ENCODE data around the gene PCDHGA7.
"Not testable (repeated sequence)": the region's sequence is repeated elsewhere in the genome, so short reads cannot be mapped to it uniquely, and the experiment has no call there.

Gene PCDHGA7

GRCh38 chr5:141421489-141421855 lies 38.9 kb downstream of the PCDHGA7 start:
- Histone ChIP-seq H3K36me3 (ENCODE audit: control insufficient read depth in 1 of 2, insufficient read depth in 2 of 2, low read length in 2 of 2) (peaks cover 0 to 17% of the 10 kb centered on the region in 2 donors), H3K27ac (ENCODE audit: low read length) (no peak overlapping the region), H3K4me1 (ENCODE audit: control insufficient read depth in 1 of 2, insufficient read depth in 2 of 2, low read length in 2 of 2) (peaks cover 0 to 20% of the 10 kb centered on the region in 2 donors), H3K27me3 (ENCODE audit: low read depth, low read length) (no peaks in the 10 kb centered on the region), H3K9me3 (ENCODE audit: control insufficient read depth in 1 of 2, low read length in 2 of 2) (peaks cover 71 to 91% of the 10 kb centered on the region in 2 donors), H3K4me3 (ENCODE audit: low read depth in 1 of 2, low read length in 2 of 2) (peak overlapping the region; percentile 44 to 66)

- Histone ChIP-seq H3K27me3 (ENCODE audit: low read depth, low read length) (no peaks in the 10 kb centered on the region), H3K9me3 (ENCODE audit: control insufficient read depth in 1 of 2, low read length in 2 of 2) (peaks cover 83 to 97% of the 10 kb centered on the region in 2 donors), H3K36me3 (ENCODE audit: control insufficient read depth in 1 of 2, insufficient read depth in 2 of 2, low read length in 2 of 2) (peaks cover 0 to 17% of the 10 kb centered on the region in 2 donors), H3K4me1 (ENCODE audit: control insufficient read depth in 1 of 2, insufficient read depth in 2 of 2, low read length in 2 of 2) (peaks cover 0 to 20% of the 10 kb centered on the region in 2 donors), H3K27ac (ENCODE audit: low read length) (no peak overlapping the region), H3K4me3 (ENCODE audit: low read depth in 1 of 2, low read length in 2 of 2) (peak overlapping the region in 1 of 2 donors; percentile 66)
Measured at GRCh38 chr5:141422742-141423291, 40.3 kb downstream of the PCDHGA7 start.

- peaks cover 70 to 91% of the 10 kb centered on the region in 2 donors for H3K9me3 ChIP-seq (ENCODE audit: control insufficient read depth in 1 of 2, low read length in 2 of 2)
- no peaks in the 10 kb centered on the region for H3K4me1 ChIP-seq (ENCODE audit: control insufficient read depth in 1 of 2, insufficient read depth in 2 of 2, low read length in 2 of 2)
- peaks cover 0 to 11% of the 10 kb centered on the region in 2 donors for H3K36me3 ChIP-seq (ENCODE audit: control insufficient read depth in 1 of 2, insufficient read depth in 2 of 2, low read length in 2 of 2)
- H3K27me3 ChIP-seq (ENCODE audit: low read depth, low read length), result no peaks in the 10 kb centered on the region
- no peak overlapping the region for H3K27ac ChIP-seq (ENCODE audit: low read length)
- H3K4me3 ChIP-seq (ENCODE audit: low read depth in 1 of 2, low read length in 2 of 2), result peak overlapping the region; percentile 2 to 56
Measured at GRCh38 chr5:141427783-141428426, 45.4 kb downstream of the PCDHGA7 start.

GRCh38 chr5:141430332-141431113 lies 48.0 kb downstream of the PCDHGA7 start, which contains the start of gene PCDHGA12:
PCDHGA12 (plus strand) TSS chr5:141430507; CDS start chr5:141430760, 253 bp downstream.
- Histone ChIP-seq H3K27me3 (ENCODE audit: low read depth, low read length) (no peaks in the 10 kb centered on the region), H3K9me3 (ENCODE audit: control insufficient read depth in 1 of 2, low read length in 2 of 2) (peaks cover 56 to 77% of the 10 kb centered on the region in 2 donors), H3K4me3 (ENCODE audit: low read depth in 1 of 2, low read length in 2 of 2) (peak within 1 kb of the TSS; percentile 39 to 66), H3K36me3 (ENCODE audit: control insufficient read depth in 1 of 2, insufficient read depth in 2 of 2, low read length in 2 of 2) (peaks cover 0 to 13% of the 10 kb centered on the region in 2 donors), H3K4me1 (ENCODE audit: control insufficient read depth in 1 of 2, insufficient read depth in 2 of 2, low read length in 2 of 2) (no peaks in the 10 kb centered on the region), H3K27ac (ENCODE audit: low read length) (no peak within 1 kb of the TSS)

DNA sequence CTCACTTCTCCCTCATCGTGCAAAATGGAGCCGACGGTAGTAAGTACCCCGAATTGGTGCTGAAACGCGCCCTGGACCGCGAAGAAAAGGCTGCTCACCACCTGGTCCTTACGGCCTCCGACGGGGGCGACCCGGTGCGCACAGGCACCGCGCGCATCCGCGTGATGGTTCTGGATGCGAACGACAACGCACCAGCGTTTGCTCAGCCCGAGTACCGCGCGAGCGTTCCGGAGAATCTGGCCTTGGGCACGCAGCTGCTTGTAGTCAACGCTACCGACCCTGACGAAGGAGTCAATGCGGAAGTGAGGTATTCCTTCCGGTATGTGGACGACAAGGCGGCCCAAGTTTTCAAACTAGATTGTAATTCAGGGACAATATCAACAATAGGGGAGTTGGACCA lies 48.7 kb downstream of the PCDHGA7 start:
- H3K36me3 ChIP-seq (ENCODE audit: control insufficient read depth in 1 of 2, insufficient read depth in 2 of 2, low read length in 2 of 2), result peaks cover 0 to 5% of the 10 kb centered on the region in 2 donors
- H3K27ac ChIP-seq (ENCODE audit: low read length), result no peak overlapping the region
- H3K4me1 ChIP-seq (ENCODE audit: control insufficient read depth in 1 of 2, insufficient read depth in 2 of 2, low read length in 2 of 2), result no peaks in the 10 kb centered on the region
- peaks cover 54 to 70% of the 10 kb centered on the region in 2 donors for H3K9me3 ChIP-seq (ENCODE audit: control insufficient read depth in 1 of 2, low read length in 2 of 2)
- peak overlapping the region; percentile 39 to 66 for H3K4me3 ChIP-seq (ENCODE audit: low read depth in 1 of 2, low read length in 2 of 2)
- no peaks in the 10 kb centered on the region for H3K27me3 ChIP-seq (ENCODE audit: low read depth, low read length)

DNA sequence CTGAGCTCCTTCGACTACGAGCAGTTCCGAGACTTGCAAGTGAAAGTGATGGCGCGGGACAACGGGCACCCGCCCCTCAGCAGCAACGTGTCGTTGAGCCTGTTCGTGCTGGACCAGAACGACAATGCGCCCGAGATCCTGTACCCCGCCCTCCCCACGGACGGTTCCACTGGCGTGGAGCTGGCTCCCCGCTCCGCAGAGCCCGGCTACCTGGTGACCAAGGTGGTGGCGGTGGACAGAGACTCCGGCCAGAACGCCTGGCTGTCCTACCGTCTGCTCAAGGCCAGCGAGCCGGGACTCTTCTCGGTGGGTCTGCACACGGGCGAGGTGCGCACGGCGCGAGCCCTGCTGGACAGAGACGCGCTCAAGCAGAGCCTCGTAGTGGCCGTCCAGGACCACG lies 49.8 kb downstream of the PCDHGA7 start:
- not testable (repeated sequence) for H3K36me3 ChIP-seq (ENCODE audit: control insufficient read depth in 1 of 2, insufficient read depth in 2 of 2, low read length in 2 of 2); H3K4me1 ChIP-seq (ENCODE audit: control insufficient read depth in 1 of 2, insufficient read depth in 2 of 2, low read length in 2 of 2); H3K27ac ChIP-seq (ENCODE audit: low read length); H3K27me3 ChIP-seq (ENCODE audit: low read depth, low read length)
- H3K4me3 ChIP-seq (ENCODE audit: low read depth in 1 of 2, low read length in 2 of 2), result peak overlapping the region; percentile 39 to 66
- H3K9me3 ChIP-seq (ENCODE audit: control insufficient read depth in 1 of 2, low read length in 2 of 2), result peaks cover 53 to 69% of the 10 kb centered on the region in 2 donors

DNA sequence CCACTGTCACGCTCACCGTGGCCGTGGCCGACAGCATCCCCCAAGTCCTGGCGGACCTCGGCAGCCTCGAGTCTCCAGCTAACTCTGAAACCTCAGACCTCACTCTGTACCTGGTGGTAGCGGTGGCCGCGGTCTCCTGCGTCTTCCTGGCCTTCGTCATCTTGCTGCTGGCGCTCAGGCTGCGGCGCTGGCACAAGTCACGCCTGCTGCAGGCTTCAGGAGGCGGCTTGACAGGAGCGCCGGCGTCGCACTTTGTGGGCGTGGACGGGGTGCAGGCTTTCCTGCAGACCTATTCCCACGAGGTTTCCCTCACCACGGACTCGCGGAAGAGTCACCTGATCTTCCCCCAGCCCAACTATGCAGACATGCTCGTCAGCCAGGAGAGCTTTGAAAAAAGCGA lies 50.2 kb downstream of the PCDHGA7 start:
- Histone ChIP-seq H3K9me3 (ENCODE audit: control insufficient read depth in 1 of 2, low read length in 2 of 2) (peaks cover 49 to 68% of the 10 kb centered on the region in 2 donors), H3K4me3 (ENCODE audit: low read depth in 1 of 2, low read length in 2 of 2) (peak overlapping the region in 1 of 2 donors; percentile 66)
- H3K36me3 ChIP-seq (ENCODE audit: control insufficient read depth in 1 of 2, insufficient read depth in 2 of 2, low read length in 2 of 2); H3K27ac ChIP-seq (ENCODE audit: low read length); H3K4me1 ChIP-seq (ENCODE audit: control insufficient read depth in 1 of 2, insufficient read depth in 2 of 2, low read length in 2 of 2); H3K27me3 ChIP-seq (ENCODE audit: low read depth, low read length): not testable (repeated sequence)

- Histone ChIP-seq H3K27me3 (ENCODE audit: low read depth, low read length) (no peaks in the 10 kb centered on the region), H3K4me3 (ENCODE audit: low read depth in 1 of 2, low read length in 2 of 2) (peak overlapping the region in 1 of 2 donors; percentile 48), H3K36me3 (ENCODE audit: control insufficient read depth in 1 of 2, insufficient read depth in 2 of 2, low read length in 2 of 2) (peaks cover 0 to 7% of the 10 kb centered on the region in 2 donors), H3K4me1 (ENCODE audit: control insufficient read depth in 1 of 2, insufficient read depth in 2 of 2, low read length in 2 of 2) (no peaks in the 10 kb centered on the region), H3K27ac (ENCODE audit: low read length) (no peak overlapping the region), H3K9me3 (ENCODE audit: control insufficient read depth in 1 of 2, low read length in 2 of 2) (peaks cover 41 to 58% of the 10 kb centered on the region in 2 donors)
Measured at GRCh38 chr5:141434006-141434405, 51.5 kb downstream of the PCDHGA7 start.

Measured in muscle layer of duodenum (tissue), 2 donors.